SJCRH30 (cell line): ENCODE data around the gene NFATC1. TPM values are rescaled to one million over a fixed set of nuclear protein-coding genes. Genes with fewer than 3 reads are reported as not detected.

Source experiments
- DNase-seq, 2 experiments: peaks; one replicate each; pipeline ENCODE4 v3.0.0-alpha.2; 2015 to 2020
- H3K27ac ChIP-seq: fragments of 250-450 bp; sonication (Bioruptor Pico); 2 replicates; pipeline ENCODE4 v1.5.1; 2020; ENCODE audit warnings: mild to moderate bottlenecking, moderate library complexity
- H3K27me3 ChIP-seq: fragments of 250-450 bp; sonication (Bioruptor Pico); 2 replicates; pipeline ENCODE4 v1.5.1; 2020; ENCODE audit warnings: mild to moderate bottlenecking, moderate library complexity
- H3K36me3 ChIP-seq: fragments of 250-450 bp; sonication (Bioruptor Pico); 2 replicates; pipeline ENCODE4 v1.5.1; 2020; ENCODE audit warnings: mild to moderate bottlenecking, moderate library complexity
- H3K4me1 ChIP-seq: fragments of 250-450 bp; sonication (Bioruptor Pico); 2 replicates; pipeline ENCODE4 v1.5.1; 2020; ENCODE audit warnings: mild to moderate bottlenecking, moderate library complexity
- H3K4me3 ChIP-seq: fragments of 250-450 bp; sonication (Bioruptor Pico); 2 replicates; pipeline ENCODE4 v1.5.1; 2020; ENCODE audit warnings: mild to moderate bottlenecking, moderate library complexity
- H3K9me3 ChIP-seq: fragments of 250-450 bp; sonication (Bioruptor Pico); replicated peaks from 2 replicates; pipeline ENCODE4 v1.5.1; 2020; ENCODE audit warnings: mild to moderate bottlenecking, moderate library complexity
- total RNA-seq: library from RNA; depleted of rRNA; stranded (reverse); fragments of >200 nt; shearing (Covaris generic); gene quantifications from 2 replicates; pipeline ENCODE4 v1.2.3, GENCODE V29; 2014

The NFATC1 gene
- total RNA-seq, 1 experiment from 2014 or later, result 5.7 TPM

- no peak overlapping the region for H3K27ac ChIP-seq
- no peaks in the 10 kb centered on the region for H3K9me3 ChIP-seq
- no peaks in the 10 kb centered on the region for H3K27me3 ChIP-seq
- no peak for DNase-seq
- H3K4me1 ChIP-seq, result peaks cover 2% of the 10 kb centered on the region; the same call in 1 of the 2 replicates
- no peaks in the 10 kb centered on the region for H3K36me3 ChIP-seq
- no peak overlapping the region for H3K4me3 ChIP-seq
Measured at GRCh38 chr18:79544386-79544963, 148.7 kb downstream of the NFATC1 start.

GRCh38 chr18:79545255-79545654 is 149.5 kb downstream of the NFATC1 start:
- no peak for DNase-seq
- Histone ChIP-seq H3K4me1 (peaks cover 2% of the 10 kb centered on the region; the same call in 1 of the 2 replicates), H3K4me3 (no peak overlapping the region), H3K27ac (no peak overlapping the region), H3K36me3 (no peaks in the 10 kb centered on the region), H3K9me3 (no peaks in the 10 kb centered on the region), H3K27me3 (no peaks in the 10 kb centered on the region)

DNA sequence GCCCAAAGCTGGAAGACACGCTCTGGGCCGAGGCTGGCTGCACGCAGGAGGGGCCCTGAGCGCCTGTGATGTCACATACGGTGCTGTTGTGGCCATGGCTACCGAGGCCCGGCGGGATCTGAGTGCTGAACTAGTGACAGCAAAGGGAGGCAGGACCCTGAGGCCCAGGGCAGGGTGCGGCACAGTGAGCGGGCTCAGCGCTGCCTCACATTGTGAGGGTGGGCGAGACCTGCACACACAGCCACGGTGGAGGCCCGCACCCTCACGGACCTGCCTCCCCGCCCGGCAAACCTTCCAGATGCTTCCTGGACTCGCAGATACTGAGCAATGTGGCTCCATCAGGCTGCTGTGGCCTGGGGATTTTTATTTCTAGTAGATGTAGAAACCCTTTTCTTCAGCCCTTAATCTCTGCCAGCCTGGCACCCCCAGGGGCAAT is 150.0 kb downstream of the NFATC1 start:
- Histone ChIP-seq H3K9me3 (no peaks in the 10 kb centered on the region), H3K4me1 (peaks cover 2% of the 10 kb centered on the region; the same call in 1 of the 2 replicates), H3K27ac (no peak overlapping the region), H3K27me3 (no peaks in the 10 kb centered on the region), H3K4me3 (no peak overlapping the region), H3K36me3 (no peaks in the 10 kb centered on the region)
- no peak for DNase-seq

- Histone ChIP-seq H3K36me3 (no peaks in the 10 kb centered on the region), H3K27ac (peak overlapping the region; percentile 32), H3K27me3 (no peaks in the 10 kb centered on the region), H3K9me3 (no peaks in the 10 kb centered on the region), H3K4me1 (peaks cover 2% of the 10 kb centered on the region; the same call in 1 of the 2 replicates), H3K4me3 (peak overlapping the region; percentile 41)
- DNase-seq, result peak; percentile 78 to 84
Measured at GRCh38 chr18:79546781-79547272, 151.1 kb downstream of the NFATC1 start.

DNA sequence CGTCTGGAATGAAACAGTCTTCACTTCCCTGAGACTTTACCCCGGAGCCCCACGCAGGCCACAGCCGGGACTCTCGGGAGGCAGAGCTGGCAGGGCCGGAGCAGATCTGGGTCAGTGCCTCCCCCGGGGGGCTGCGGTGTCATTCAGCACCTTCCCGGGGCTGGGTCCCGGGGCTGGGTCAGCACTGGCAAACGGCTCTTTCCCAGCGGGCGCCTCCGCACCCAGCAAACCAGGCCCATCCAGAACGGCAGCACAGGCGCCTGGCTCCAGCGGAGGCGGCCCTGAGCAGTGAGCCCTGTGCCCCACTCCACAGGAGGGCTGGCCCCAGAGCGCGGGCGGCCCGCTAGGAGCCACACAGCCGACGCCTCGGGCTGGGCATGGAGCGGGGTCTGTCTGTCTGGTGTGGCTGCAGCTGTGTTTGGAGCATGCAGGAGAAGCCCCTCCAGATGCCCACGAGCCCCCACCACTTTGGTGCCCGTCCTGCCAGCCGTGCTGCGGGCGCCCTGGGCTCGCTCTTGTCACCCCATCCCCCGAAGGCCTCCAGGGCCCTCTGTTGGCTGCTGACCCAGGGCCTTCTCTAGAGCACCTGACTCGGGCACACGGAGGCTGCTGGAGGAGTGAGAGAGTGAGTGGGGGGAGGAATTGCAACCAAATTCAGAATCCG is 151.8 kb downstream of the NFATC1 start:
- H3K27me3 ChIP-seq, result no peaks in the 10 kb centered on the region
- peak; percentile 27 to 42 for DNase-seq
- H3K27ac ChIP-seq, result peak overlapping the region; percentile 32
- peaks cover 2% of the 10 kb centered on the region; the same call in 1 of the 2 replicates for H3K4me1 ChIP-seq
- H3K4me3 ChIP-seq, result peak overlapping the region; percentile 41
- no peaks in the 10 kb centered on the region for H3K9me3 ChIP-seq
- no peaks in the 10 kb centered on the region for H3K36me3 ChIP-seq

DNA sequence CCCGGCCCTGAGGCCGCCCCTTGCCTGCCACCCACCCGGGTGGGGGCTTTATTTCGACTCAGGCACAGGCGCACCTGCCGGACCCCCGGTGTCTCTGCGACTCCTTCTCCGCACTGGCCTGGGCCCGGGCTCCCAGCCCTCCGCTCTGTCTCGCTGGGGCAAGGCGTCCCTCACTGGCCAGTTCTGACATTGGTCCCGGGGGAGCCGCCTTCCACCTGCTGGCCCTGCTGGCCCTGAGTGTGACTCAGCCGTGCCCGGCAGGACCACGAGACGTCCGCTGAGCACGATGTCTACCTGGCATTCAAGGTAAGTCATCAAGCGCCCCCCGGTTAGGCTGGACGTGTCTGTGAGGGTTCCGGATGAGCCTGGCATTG is 152.3 kb downstream of the NFATC1 start:
- Histone ChIP-seq H3K4me3 (no peak overlapping the region), H3K4me1 (peaks cover 2% of the 10 kb centered on the region; the same call in 1 of the 2 replicates), H3K27ac (no peak overlapping the region), H3K27me3 (no peaks in the 10 kb centered on the region), H3K9me3 (no peaks in the 10 kb centered on the region), H3K36me3 (no peaks in the 10 kb centered on the region)
- no peak for DNase-seq

DNA sequence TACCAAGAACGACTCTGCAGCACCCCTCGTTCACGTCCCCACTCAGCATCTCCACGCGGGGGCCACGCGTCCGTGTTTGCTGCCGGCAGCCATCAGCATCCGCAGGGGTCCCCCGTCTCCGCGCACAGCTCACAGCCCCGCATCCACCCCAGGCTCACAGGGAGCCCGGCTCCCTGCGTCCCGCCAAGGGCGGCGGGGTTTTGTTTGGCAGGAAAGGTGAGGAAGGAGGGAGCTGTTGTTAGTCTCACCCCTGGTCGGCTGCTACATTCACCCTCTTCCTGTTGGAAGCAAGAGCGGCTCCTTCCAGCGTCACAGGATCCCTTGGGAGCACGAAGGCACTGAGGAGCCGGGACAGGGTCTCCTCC is 152.9 kb downstream of the NFATC1 start:
- Histone ChIP-seq H3K36me3 (no peaks in the 10 kb centered on the region), H3K9me3 (no peaks in the 10 kb centered on the region), H3K4me1 (peaks cover 2% of the 10 kb centered on the region; the same call in 1 of the 2 replicates), H3K4me3 (no peak overlapping the region), H3K27ac (no peak overlapping the region), H3K27me3 (no peaks in the 10 kb centered on the region)
- DNase-seq, result no peak

DNA sequence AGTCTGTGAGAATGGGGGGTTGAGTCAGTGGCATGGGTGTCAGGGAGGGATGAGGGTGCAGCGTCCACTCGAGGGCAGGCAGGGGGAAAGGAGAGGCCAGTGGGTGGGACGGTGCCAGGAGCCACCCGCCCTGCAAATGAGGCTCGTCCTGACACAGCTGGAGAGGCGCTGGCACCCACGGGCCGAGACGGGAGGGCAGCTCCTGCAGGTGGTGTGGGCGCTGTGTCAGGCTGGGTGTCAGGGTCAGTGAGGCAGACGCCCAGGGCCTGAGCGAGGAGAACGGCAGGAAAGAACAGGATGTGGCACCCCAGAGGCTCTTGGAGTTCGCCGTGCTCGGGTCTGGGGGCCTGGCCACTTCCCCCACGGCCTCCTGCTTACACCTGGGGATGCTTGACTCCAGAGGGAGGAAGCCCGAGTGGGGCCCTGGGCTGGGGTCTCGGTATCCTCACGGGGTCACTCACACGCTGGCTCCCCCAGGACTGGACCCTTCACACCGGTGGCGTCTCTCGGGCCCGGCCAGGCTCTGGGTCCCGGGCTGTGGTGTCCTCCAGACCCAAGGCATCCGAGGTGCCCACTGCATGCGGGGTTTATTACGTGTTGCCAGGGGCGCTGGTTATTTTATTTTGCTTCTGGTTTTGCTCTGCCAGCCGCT is 153.4 kb downstream of the NFATC1 start:
- no peaks in the 10 kb centered on the region for H3K27me3 ChIP-seq
- no peak overlapping the region for H3K4me3 ChIP-seq
- no peak overlapping the region for H3K27ac ChIP-seq
- no peaks in the 10 kb centered on the region for H3K36me3 ChIP-seq
- no peaks in the 10 kb centered on the region for H3K9me3 ChIP-seq
- no peak for DNase-seq
- H3K4me1 ChIP-seq, result peaks cover 2% of the 10 kb centered on the region; the same call in 1 of the 2 replicates

DNA sequence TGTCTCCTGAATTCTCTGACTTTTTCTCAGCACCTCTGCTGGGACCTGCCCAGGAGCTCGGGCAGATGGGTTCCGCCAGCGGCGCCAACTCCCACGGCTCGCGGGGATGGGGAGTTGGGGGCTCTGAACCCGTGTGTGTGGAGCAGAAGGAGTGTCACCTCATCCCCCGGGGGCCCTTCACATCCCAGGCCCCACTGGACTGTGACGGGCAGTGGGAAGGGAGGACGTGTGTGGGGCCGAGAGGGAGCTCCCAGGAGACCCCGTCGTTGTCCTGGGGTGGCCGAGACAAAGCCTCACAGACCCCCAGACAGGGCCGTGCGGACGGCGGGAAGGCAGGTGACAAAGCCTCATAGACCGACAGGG is 153.9 kb downstream of the NFATC1 start:
- H3K4me3 ChIP-seq, result no peak overlapping the region
- H3K27ac ChIP-seq, result no peak overlapping the region
- peaks cover 2% of the 10 kb centered on the region; the same call in 1 of the 2 replicates for H3K4me1 ChIP-seq
- no peak for DNase-seq
- H3K36me3 ChIP-seq, result no peaks in the 10 kb centered on the region
- H3K27me3 ChIP-seq, result no peaks in the 10 kb centered on the region
- no peaks in the 10 kb centered on the region for H3K9me3 ChIP-seq

- Histone ChIP-seq H3K4me3 (no peak overlapping the region), H3K27me3 (no peaks in the 10 kb centered on the region), H3K9me3 (no peaks in the 10 kb centered on the region), H3K4me1 (no peaks in the 10 kb centered on the region), H3K36me3 (no peaks in the 10 kb centered on the region), H3K27ac (no peak overlapping the region)
- no peak for DNase-seq
Measured at GRCh38 chr18:79552140-79552631, 156.5 kb downstream of the NFATC1 start.

DNA sequence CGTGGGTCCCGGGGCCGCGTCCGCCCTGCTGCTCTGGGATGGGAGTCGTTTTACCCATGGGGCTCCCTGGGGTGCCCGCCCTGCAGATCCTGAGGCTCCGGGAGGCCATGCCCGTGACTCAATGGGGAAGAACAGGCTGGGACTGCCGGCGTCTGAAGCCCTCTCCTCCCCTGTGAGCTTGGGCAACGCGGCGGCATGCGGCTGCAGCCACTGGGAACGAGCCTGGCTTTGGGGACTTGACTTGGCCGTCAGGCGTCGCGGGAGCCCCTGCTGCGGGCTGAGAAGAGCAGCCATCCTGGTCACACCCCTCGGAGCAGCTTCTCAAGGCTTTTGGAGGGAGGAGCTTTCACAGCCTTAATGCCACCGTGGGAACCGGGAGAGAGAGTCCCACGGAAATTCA is 157.0 kb downstream of the NFATC1 start:
- DNase-seq, result no peak
- Histone ChIP-seq H3K36me3 (no peaks in the 10 kb centered on the region), H3K4me3 (no peak overlapping the region), H3K27me3 (no peaks in the 10 kb centered on the region), H3K27ac (no peak overlapping the region), H3K4me1 (no peaks in the 10 kb centered on the region), H3K9me3 (no peaks in the 10 kb centered on the region)

DNA sequence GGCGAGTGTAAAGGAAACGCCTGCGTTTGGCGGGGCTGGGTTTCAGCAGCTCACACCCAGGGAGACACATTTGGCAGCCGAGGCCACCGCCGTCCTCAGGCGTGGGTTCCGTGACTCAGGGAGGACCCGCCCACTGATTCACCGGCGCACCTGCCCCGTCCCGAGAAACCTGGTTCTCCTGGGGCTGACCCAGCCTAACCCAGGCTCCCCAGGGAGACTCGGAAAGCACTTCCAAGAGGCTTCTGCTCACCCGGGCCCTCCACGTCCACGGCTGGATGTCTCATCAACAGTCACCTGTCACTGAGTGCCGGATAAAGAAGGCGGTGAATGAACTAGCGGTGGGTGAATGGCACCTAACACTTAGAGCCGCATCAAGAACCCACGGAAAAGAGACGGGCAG is 157.4 kb downstream of the NFATC1 start:
- H3K9me3 ChIP-seq, result no peaks in the 10 kb centered on the region
- no peak overlapping the region for H3K27ac ChIP-seq
- H3K27me3 ChIP-seq, result no peaks in the 10 kb centered on the region
- DNase-seq, result no peak
- H3K4me3 ChIP-seq, result no peak overlapping the region
- no peaks in the 10 kb centered on the region for H3K4me1 ChIP-seq
- no peaks in the 10 kb centered on the region for H3K36me3 ChIP-seq

GRCh38 chr18:79553696-79554095 is 158.0 kb downstream of the NFATC1 start:
- Histone ChIP-seq H3K4me1 (no peaks in the 10 kb centered on the region), H3K4me3 (no peak overlapping the region), H3K27ac (no peak overlapping the region), H3K27me3 (no peaks in the 10 kb centered on the region), H3K36me3 (no peaks in the 10 kb centered on the region), H3K9me3 (no peaks in the 10 kb centered on the region)
- no peak for DNase-seq

GRCh38 chr18:79554321-79554720 is 158.6 kb downstream of the NFATC1 start:
- Histone ChIP-seq H3K27me3 (no peaks in the 10 kb centered on the region), H3K27ac (no peak overlapping the region), H3K4me1 (no peaks in the 10 kb centered on the region), H3K4me3 (no peak overlapping the region), H3K9me3 (no peaks in the 10 kb centered on the region), H3K36me3 (no peaks in the 10 kb centered on the region)
- DNase-seq, result no peak

GRCh38 chr18:79554945-79555645 is 159.4 kb downstream of the NFATC1 start:
- Histone ChIP-seq H3K4me3 (no peak overlapping the region), H3K36me3 (no peaks in the 10 kb centered on the region), H3K27ac (no peak overlapping the region), H3K4me1 (no peaks in the 10 kb centered on the region), H3K27me3 (no peaks in the 10 kb centered on the region), H3K9me3 (no peaks in the 10 kb centered on the region)
- DNase-seq, result no peak
